ENCODE measurements around the gene NRCAM.

DNA sequence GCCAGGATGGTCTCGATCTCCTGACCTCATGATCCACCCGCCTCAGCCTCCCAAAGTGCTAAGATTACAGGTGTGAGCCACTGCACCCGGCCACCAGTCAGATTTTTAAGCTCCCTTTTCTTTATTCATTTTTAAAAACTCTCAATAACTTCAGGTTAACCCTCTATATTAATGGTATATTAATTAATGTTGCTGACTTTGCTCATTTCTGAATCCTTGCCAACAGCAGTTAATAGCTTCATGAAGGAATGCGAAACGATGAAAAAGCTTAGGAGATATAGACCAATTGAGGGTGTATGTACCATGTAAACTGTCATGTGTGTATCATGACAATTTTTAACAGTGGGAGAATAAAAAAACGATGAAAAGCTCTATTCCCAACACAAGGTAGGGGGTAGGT, 42.2 kb upstream of the NRCAM start:
- TF ChIP-seq, protein P1, sequence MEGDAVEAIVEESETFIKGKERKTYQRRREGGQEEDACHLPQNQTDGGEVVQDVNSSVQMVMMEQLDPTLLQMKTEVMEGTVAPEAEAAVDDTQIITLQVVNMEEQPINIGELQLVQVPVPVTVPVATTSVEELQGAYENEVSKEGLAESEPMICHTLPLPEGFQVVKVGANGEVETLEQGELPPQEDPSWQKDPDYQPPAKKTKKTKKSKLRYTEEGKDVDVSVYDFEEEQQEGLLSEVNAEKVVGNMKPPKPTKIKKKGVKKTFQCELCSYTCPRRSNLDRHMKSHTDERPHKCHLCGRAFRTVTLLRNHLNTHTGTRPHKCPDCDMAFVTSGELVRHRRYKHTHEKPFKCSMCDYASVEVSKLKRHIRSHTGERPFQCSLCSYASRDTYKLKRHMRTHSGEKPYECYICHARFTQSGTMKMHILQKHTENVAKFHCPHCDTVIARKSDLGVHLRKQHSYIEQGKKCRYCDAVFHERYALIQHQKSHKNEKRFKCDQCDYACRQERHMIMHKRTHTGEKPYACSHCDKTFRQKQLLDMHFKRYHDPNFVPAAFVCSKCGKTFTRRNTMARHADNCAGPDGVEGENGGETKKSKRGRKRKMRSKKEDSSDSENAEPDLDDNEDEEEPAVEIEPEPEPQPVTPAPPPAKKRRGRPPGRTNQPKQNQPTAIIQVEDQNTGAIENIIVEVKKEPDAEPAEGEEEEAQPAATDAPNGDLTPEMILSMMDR (IDR thresholded peaks at IDR 0.05; ENCODE audit: low read length): no peak
- TF ChIP-seq EZH2 (optimal IDR thresholded peaks at IDR 0.05; ENCODE audit: low read depth, low read length) (no peak), EZH2phosphoT487 (IDR thresholded peaks at IDR 0.05; ENCODE audit: low read length) (no peak)

All from MM.1S (cell line).